ENCODE data around the gene GART. TPM values are rescaled to one million over a fixed set of nuclear protein-coding genes. Genes with fewer than 3 reads are reported as not detected.

GART gene
- total RNA-seq, 2 experiments from 2014 or later: 235 to 236 TPM

DNA sequence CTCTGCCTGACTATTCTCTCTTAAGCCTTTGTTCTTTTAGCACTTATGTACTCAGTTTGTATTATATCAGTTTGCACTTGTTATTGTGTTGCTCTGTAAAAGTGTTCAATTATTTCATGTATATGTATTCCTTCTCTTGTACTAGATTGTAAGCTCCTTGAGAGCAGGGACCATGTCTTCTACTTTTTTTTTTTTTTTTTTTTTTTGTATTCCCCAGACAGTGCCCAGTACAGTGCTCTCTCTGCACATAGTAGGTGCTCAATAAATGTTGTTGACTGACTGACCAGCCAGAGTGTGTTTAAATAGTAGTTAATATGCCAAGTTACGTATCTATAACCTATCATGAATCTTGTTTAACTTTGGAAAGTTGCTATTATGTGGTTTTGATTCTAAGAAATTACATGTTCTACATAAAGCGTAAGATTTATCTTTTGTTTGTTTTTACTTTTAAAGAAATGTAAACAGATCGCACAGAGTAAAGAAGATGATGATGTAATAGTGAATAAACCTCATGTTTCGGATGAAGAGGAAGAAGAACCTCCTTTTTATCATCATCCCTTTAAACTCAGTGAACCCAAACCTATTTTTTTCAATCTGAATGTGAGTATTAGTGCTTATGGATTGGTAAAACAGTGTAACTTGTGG, 17.0 kb upstream of the GART start:
- CTCF ChIA-PET: interaction anchor here (1.8 kb wide), 1 partner anchor 17 kb away, joined by 7 read pairs; the partner anchor contains the start of genes GART and SON
- POLR2A ChIA-PET: interaction anchor here (1.0 kb wide), 1 partner anchor 21 kb away, joined by 3 read pairs; no protein-coding TSS in a partner anchor

DNA sequence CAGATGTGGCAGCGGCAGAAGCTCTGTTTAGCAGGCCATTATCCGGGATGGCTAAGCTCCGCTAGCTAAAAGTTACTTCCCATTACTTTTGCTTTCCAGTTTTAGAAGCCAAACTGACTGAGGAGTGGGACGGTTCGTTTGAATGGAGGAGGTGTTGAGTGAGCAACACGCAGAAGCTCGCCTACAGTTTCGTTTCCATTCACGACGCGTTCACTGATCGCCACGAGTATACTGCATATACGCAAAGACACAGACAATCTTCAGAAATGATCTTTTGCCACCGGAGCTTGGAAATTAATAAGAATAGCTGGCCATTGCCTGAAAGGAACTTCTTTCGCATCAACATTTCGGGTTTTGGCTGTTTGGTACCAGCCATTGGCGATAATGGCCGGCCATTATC, 15.5 kb upstream of the GART start:
- CTCF ChIA-PET: interaction anchor here (1.0 to 1.8 kb wide), 2 partner anchors 16 to 61 kb away, joined by 3 to 7 read pairs; partner anchors contain the start of genes GART and SON
- POLR2A ChIA-PET: interaction anchor here (1.0 kb wide), 1 partner anchor 22 kb away, joined by 4 read pairs; no protein-coding TSS in a partner anchor

- CTCF ChIA-PET: interaction anchor here (1.1 to 1.2 kb wide), 2 partner anchors 43 to 45 kb away, joined by 3 read pairs; no protein-coding TSS in a partner anchor
- POLR2A ChIA-PET: no interaction called here
Observed at GRCh38 chr21:33554982-33555344, 13.0 kb upstream of the GART start.

GRCh38 chr21:33554236-33554981, 12.5 kb upstream of the GART start:
- POLR2A ChIA-PET: no interaction called here
- CTCF ChIA-PET: interaction anchor here (1.1 to 1.2 kb wide), 2 partner anchors 43 to 45 kb away, joined by 3 read pairs; no protein-coding TSS in a partner anchor

GRCh38 chr21:33552999-33553598, 11.2 kb upstream of the GART start:
- ChIA-PET POLR2A (no interaction called here), CTCF (no interaction called here)

DNA sequence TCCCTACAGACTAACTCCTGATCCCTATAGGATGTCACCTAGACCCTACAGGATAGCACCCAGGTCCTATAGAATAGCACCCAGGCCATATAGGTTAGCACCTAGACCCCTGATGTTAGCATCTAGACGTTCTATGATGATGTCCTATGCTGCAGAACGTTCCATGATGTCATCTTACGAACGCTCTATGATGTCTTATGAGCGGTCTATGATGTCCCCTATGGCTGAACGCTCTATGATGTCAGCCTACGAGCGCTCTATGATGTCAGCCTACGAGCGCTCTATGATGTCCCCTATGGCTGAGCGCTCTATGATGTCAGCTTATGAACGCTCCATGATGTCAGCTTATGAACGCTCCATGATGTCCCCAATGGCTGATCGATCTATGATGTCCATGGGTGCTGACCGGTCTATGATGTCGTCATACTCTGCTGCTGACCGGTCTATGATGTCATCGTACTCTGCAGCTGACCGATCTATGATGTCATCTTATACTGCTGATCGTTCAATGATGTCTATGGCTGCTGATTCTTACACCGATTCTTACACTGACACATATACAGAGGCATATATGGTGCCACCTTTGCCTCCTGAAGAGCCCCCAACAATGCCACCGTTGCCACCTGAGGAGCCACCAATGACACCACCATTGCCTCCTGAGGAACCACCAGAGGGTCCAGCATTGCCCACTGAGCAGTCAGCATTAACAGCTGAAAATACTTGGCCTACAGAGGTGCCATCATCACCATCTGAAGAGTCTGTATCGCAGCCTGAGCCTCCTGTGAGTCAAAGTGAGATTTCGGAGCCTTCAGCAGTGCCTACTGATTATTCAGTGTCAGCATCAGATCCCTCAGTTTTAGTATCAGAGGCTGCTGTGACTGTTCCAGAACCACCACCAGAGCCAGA, 10.4 kb upstream of the GART start:
- POLR2A ChIA-PET: interaction anchor here (0.7 to 0.8 kb wide), 2 partner anchors 9 to 11 kb away, joined by 3 to 5 read pairs; no protein-coding TSS in a partner anchor
- CTCF ChIA-PET: no interaction called here

DNA sequence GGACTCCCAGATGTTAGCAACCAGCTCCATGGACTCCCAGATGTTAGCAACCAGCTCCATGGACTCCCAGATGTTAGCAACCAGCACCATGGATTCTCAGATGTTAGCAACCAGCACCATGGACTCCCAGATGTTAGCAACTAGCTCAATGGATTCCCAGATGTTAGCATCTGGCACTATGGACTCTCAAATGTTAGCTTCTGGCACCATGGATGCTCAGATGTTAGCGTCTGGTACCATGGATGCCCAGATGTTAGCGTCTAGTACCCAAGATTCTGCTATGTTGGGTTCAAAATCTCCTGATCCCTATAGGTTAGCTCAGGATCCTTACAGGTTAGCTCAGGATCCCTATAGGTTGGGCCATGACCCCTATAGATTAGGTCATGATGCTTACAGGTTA, 9.7 kb upstream of the GART start:
- ChIA-PET CTCF (no interaction called here), POLR2A (interaction anchor here (0.5 to 0.8 kb wide), 3 partner anchors 8 to 12 kb away, joined by 3 to 5 read pairs (median 3); partner anchors contain the start of gene GART)

- CTCF ChIA-PET: no interaction called here
- POLR2A ChIA-PET: interaction anchor here (0.5 to 0.8 kb wide), 2 partner anchors 8 to 9 kb away, joined by 3 to 5 read pairs; partner anchors contain the start of gene GART
Observed at GRCh38 chr21:33550772-33551660, 9.1 kb upstream of the GART start.

DNA sequence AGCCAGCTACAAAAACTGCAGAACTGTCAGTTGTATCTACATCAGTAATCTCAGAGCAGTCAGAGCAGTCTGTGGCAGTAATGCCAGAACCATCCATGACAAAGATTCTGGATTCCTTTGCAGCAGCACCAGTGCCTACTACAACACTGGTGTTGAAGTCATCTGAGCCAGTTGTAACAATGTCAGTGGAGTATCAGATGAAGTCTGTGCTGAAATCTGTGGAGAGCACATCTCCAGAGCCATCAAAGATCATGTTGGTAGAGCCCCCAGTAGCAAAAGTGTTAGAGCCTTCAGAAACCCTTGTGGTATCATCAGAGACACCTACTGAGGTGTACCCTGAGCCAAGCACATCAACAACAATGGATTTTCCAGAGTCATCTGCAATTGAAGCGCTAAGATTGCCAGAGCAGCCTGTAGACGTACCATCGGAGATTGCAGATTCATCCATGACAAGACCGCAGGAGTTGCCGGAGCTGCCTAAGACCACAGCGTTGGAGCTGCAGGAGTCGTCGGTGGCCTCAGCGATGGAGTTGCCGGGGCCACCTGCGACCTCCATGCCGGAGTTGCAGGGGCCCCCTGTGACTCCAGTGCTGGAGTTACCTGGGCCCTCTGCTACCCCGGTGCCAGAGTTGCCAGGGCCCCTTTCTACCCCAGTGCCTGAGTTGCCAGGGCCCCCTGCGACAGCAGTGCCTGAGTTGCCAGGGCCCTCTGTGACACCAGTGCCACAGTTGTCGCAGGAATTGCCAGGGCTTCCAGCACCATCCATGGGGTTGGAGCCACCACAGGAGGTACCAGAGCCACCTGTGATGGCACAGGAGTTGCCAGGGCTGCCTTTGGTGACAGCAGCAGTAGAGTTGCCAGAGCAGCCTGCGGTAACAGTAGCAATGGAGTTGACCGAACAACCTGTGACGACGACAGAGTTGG, 8.2 kb upstream of the GART start:
- ChIA-PET CTCF (interaction anchor here (0.6 kb wide), 1 partner anchor 803 kb away, joined by 3 read pairs; no protein-coding TSS in a partner anchor), POLR2A (no interaction called here)

DNA sequence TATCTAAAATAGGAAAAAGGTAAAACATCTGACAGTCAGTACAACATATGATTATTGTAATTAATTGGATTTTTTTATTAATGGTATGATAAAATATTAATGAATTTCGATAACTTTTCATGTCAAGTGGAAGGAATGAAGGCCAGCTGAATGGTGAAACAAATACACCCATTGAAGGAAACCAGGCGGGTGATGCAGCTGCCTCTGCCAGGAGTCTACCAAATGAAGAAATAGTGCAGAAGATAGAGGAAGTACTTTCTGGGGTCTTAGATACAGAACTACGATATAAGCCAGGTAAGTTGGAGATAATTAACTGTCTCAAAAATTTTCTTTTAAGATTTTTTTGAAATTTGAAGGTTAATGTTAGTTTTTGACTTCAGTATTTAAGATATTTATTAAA, 4.2 kb upstream of the GART start:
- POLR2A ChIA-PET: no interaction called here
- CTCF ChIA-PET: no interaction called here

DNA sequence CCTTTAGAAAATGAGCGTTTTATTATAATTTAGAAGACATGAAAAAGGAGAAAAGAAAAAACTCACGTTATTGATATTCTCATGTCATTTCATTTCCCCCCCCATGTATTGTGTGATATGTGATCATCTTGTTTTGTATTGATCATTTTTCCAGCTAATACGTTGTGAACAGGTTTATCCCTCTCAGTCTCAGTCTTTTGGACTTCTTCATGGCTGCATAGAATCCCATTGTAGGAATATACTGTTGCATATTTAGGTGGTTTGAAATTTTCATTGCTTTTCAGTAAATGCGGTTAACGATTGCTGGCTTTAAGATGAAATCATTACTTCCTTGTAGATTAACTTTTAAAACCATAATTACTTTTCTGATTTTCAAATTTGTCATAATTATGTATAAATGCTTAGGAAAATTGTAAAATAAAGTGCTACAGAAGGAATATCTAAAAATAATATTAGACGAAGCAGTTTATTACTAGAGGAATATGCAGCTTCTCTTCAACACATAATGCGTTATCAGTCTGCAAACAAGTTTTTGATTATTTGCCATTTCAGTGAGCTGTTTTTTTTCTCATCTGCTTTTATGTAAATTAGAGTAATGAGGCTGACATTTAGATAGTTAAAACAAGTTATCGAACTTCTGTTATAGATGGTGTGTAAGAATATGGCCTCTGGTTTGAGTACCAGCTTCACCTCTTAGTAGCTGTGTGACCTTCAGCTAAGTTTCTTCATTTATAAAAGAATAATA, 2.7 kb upstream of the GART start:
- ChIA-PET CTCF (no interaction called here), POLR2A (interaction anchor here (0.7 to 1.0 kb wide), 2 partner anchors 32 to 44 kb away, joined by 3 to 5 read pairs; partner anchors contain the start of gene DONSON)

- POLR2A ChIA-PET: interaction anchor here (0.5 to 3.7 kb wide), 7 partner anchors 8 to 505 kb away, joined by 3 to 18 read pairs (median 5); partner anchors contain the start of genes DONSON, IFNAR1 and TMEM50B
- CTCF ChIA-PET: interaction anchor here (0.6 to 3.3 kb wide), 4 partner anchors 15 to 772 kb away, joined by 3 to 7 read pairs (median 4); partner anchors contain the start of gene PAXBP1
Observed at GRCh38 chr21:33543505-33544129, 1.7 kb upstream of the GART start.

DNA sequence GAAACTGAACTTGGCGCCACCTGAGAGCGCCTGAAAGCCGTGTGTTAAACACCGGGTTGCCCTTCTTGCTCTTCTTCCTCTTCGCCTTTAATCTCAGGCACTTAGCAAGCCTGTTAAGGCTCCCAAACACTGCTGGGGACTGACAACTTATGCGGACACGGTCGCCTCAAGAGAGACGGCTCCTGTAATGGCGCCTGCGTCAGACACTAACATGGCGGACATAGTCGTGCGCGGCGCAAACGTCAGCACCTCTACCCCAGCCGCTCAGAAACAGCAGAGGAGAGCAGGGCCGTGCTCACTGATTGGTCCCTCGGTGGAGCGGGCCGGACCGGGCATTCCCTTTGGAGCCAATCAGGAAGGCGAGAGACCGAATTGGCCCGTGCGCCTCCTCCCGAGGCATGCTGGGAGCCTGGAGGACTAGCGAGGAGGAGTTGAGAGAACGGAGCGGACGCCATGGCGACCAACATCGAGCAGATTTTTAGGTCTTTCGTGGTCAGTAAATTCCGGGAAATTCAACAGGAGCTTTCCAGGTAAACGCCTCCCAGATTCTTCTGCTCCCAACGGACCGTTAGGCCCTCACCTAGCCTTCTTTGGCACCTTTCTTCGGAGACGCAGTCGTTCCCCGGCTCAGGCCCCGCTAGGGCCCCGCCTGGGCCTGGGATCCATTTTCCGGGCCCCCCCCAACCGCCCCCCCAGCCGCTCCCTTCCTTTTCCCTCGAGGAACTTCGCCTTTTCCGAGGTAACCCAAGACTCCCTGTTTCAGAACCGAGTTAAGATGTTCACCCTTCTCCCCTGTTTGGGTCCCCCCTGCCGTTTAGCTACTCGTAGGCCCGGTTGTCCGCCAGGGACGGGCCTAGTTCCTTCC, 955 bp upstream of the GART start, which contains the start of gene SON:
Gene SON, plus strand, starts transcription at position 399 of the 865 bp plus-strand sequence. Its CDS starts 55 bp downstream, at position 454.
- POLR2A ChIA-PET: interaction anchor here (0.5 to 3.7 kb wide), 8 partner anchors 9 to 504 kb away, joined by 3 to 18 read pairs (median 4); partner anchors contain the start of genes DONSON, IFNAR1 and TMEM50B
- CTCF ChIA-PET: interaction anchor here (0.6 to 3.3 kb wide), 4 partner anchors 15 to 771 kb away, joined by 3 to 7 read pairs (median 4); partner anchors contain the start of gene PAXBP1

DNA sequence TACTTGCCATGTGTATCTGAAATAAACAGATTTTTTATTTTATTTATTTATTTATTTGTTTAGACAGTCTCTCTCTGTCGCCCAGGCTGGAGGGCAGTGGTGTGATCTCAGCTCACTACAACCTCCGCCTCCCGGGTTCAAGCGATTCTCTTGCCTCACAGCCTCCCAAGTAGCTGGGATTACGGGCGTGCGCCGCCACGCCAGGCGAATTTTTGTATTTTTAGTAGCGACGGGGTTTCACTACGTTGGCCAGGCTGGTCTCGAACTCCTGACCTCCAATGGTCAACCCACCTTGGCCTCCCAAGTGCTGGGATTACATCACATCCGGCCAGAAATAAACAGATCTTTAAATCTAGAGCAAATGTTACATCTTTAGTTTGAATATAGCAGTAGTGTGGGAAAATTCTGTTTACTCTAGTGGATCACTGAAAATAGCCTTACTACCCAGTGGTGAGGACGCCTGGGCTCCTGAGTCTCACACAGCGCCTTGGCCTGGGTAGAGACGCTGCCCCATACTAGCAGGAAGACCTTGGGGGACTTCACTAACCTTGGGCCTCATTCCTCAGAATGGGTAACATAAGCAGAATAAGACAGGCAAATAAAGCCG, 709 bp downstream of the GART start:
- POLR2A ChIA-PET: interaction anchor here (0.6 to 3.7 kb wide), 5 partner anchors 10 to 135 kb away, joined by 3 to 18 read pairs (median 4); partner anchors contain the start of genes DONSON and TMEM50B
- CTCF ChIA-PET: interaction anchor here (3.3 kb wide), 1 partner anchor 17 kb away, joined by 7 read pairs; no protein-coding TSS in a partner anchor
